ENCODE results near the gene MAP4K3.

The MAP4K3 gene

GRCh38 chr2:39225567-39225966 is 211.5 kb downstream of the MAP4K3 start:
- no peak for TF ChIP-seq CTCF (IDR thresholded peaks at IDR 0.05)
- DNase-seq = no peak
- Histone ChIP-seq H3K27me3 (no peaks in the 10 kb centered on the region), H3K27ac (no peak overlapping the region), H3K4me1 (peaks cover 0 to 11% (median 3%) of the 10 kb centered on the region in 4 donors), H3K9me3 (no peaks in the 10 kb centered on the region), H3K36me3 (no peaks in the 10 kb centered on the region), H3K4me3 (no peak overlapping the region)
- intact Hi-C loops (cut with DNase I; ENCODE audit: low total_unique reads) = no loop called here

- TF ChIP-seq CTCF (IDR thresholded peaks at IDR 0.05) = no peak
- intact Hi-C loops (cut with DNase I; ENCODE audit: low total_unique reads) = no loop called here
- no peaks in the 10 kb centered on the region for H3K27me3 ChIP-seq
- no peaks in the 10 kb centered on the region for H3K9me3 ChIP-seq
- H3K36me3 ChIP-seq = no peaks in the 10 kb centered on the region
- H3K4me3 ChIP-seq = no peak overlapping the region
- no peak for DNase-seq
- H3K4me1 ChIP-seq = peaks cover 0 to 10% (median 3%) of the 10 kb centered on the region in 4 donors
- H3K27ac ChIP-seq = no peak overlapping the region
These were observed 213.2 kb downstream of the MAP4K3 start for GRCh38 chr2:39223909-39224308.

- H3K4me1 ChIP-seq = no peaks in the 10 kb centered on the region
- no peak overlapping the region for H3K4me3 ChIP-seq
- intact Hi-C loops (cut with DNase I; ENCODE audit: low total_unique reads) = no loop called here
- H3K27ac ChIP-seq = no peak overlapping the region
- H3K9me3 ChIP-seq = no peaks in the 10 kb centered on the region
- no peaks in the 10 kb centered on the region for H3K36me3 ChIP-seq
- TF ChIP-seq CTCF (IDR thresholded peaks at IDR 0.05) = no peak
- no peak for DNase-seq
- H3K27me3 ChIP-seq = no peaks in the 10 kb centered on the region
These were observed 215.6 kb downstream of the MAP4K3 start for GRCh38 chr2:39221459-39221858.

- intact Hi-C loops (cut with DNase I; ENCODE audit: low total_unique reads) = no loop called here
- TF ChIP-seq CTCF (IDR thresholded peaks at IDR 0.05) = no peak
These were observed 216.9 kb downstream of the MAP4K3 start for GRCh38 chr2:39220136-39220535.

GRCh38 chr2:39218391-39218790 is 218.7 kb downstream of the MAP4K3 start:
- Histone ChIP-seq H3K9me3 (no peaks in the 10 kb centered on the region), H3K27ac (no peak overlapping the region), H3K4me1 (no peaks in the 10 kb centered on the region), H3K27me3 (no peaks in the 10 kb centered on the region), H3K4me3 (no peak overlapping the region), H3K36me3 (no peaks in the 10 kb centered on the region)
- TF ChIP-seq CTCF (IDR thresholded peaks at IDR 0.05) = no peak
- intact Hi-C loops (cut with DNase I; ENCODE audit: low total_unique reads) = no loop called here
- no peak for DNase-seq

More at GRCh38 chr2:39220136-39220535, 216.9 kb downstream of the MAP4K3 start:
- no peaks in the 10 kb centered on the region for H3K4me1 ChIP-seq
- H3K27me3 ChIP-seq = no peaks in the 10 kb centered on the region
- H3K27ac ChIP-seq = no peak overlapping the region
- H3K36me3 ChIP-seq = no peaks in the 10 kb centered on the region
- no peaks in the 10 kb centered on the region for H3K9me3 ChIP-seq
- no peak overlapping the region for H3K4me3 ChIP-seq
- DNase-seq = no peak

GRCh38 chr2:39217192-39217550 is 219.9 kb downstream of the MAP4K3 start:
- Histone ChIP-seq H3K9me3 (no peaks in the 10 kb centered on the region), H3K4me3 (no peak overlapping the region), H3K36me3 (no peaks in the 10 kb centered on the region), H3K27ac (no peak overlapping the region), H3K4me1 (no peaks in the 10 kb centered on the region), H3K27me3 (no peaks in the 10 kb centered on the region)
- DNase-seq = no peak
- no peak for TF ChIP-seq CTCF (IDR thresholded peaks at IDR 0.05)
- intact Hi-C loops (cut with DNase I; ENCODE audit: low total_unique reads) = no loop called here
